Effector memory CD8-positive, alpha-beta T cell (primary cell): Measurements from ENCODE around the gene RNF130.

ENCODE experiments used
- ATAC-seq: fragments of 150-1000 bp; cut with Tn5 transposase; replicated peaks from 2 replicates; pipeline ENCODE4 v1.10.0; 2021; ENCODE audit warnings: mild to moderate bottlenecking, moderate library complexity
- DNase-seq, 3 experiments: peaks; one replicate each; pipeline ENCODE4 v3.0.0; 2021
- H3K27ac Mint-ChIP-seq, 2 donors: one replicate each; pipeline ENCODE4 v1.8.0; 2022; ENCODE audit warnings: mild to moderate bottlenecking in 2 of 2, mixed read lengths in 2 of 2, moderate library complexity in 2 of 2
- H3K27me3 Mint-ChIP-seq, 2 donors: one replicate each; pipeline ENCODE4 v1.8.0; 2022; ENCODE audit warnings: mixed read lengths in 2 of 2
- H3K36me3 Mint-ChIP-seq: one replicate; pipeline ENCODE4 v1.8.0; 2022; ENCODE audit warnings: mild to moderate bottlenecking, moderate library complexity, mixed read lengths; ENCODE audit not compliant: insufficient read depth
- H3K4me1 Mint-ChIP-seq, 2 donors: one replicate each; pipeline ENCODE4 v1.8.0; 2022; ENCODE audit warnings: low read depth in 2 of 2, mixed read lengths in 2 of 2
- H3K4me3 Mint-ChIP-seq, 2 donors: one replicate each; pipeline ENCODE4 v1.8.0; 2022; ENCODE audit warnings: mild to moderate bottlenecking in 2 of 2, mixed read lengths in 2 of 2, moderate library complexity in 2 of 2
- H3K9me3 Mint-ChIP-seq, 2 donors: one replicate each; pipeline ENCODE4 v1.8.0; 2022; ENCODE audit warnings: mixed read lengths in 2 of 2

The RNF130 gene

DNA sequence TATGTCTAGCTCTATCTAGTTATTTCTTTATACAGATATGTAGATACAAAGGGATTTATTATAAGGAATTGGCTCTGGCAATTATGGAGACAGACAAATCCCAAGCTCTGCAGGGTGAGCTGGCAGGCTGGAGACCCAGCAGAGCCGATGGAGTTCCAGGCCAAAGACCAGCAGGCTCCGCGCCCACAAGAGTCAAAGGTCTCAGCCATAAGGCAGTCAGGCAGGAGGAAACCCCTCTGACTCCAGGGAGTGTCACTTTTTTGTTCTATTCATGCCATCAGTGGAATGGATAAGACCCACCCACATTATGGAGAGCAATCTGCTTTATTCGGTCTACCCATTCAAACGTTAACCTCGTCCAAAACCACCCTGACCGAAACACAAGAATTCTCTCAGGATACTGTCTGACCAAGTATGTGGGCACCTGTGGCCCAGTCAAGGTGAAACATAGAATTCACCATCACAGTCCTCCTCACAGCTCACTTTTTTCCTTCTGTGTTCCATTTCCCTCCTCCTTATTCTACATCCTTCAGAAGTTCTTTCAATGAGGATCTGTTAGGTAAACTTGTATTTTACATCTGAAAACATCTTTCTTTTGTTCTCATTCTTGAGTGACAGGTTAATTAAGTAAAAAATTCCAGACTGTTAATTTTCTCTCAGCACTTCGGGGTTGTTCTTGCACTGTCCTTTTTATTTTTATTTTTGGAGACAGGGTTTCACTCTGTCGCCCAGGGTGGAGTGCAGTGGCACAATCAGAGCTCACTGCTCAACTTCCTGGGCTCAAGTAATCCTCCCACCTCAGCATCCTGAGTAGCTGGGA lies 21.2 kb downstream of the RNF130 start:
- Mint-ChIP-seq H3K9me3 (no peaks in the 10 kb centered on the region), H3K4me3 (no peak overlapping the region), H3K36me3 (peaks cover 2% of the 10 kb centered on the region), H3K27ac (no peak overlapping the region), H3K27me3 (no peaks in the 10 kb centered on the region), H3K4me1 (peaks cover 2 to 15% of the 10 kb centered on the region in 2 donors)
- no peak for DNase-seq
- ATAC-seq, result no peak

DNA sequence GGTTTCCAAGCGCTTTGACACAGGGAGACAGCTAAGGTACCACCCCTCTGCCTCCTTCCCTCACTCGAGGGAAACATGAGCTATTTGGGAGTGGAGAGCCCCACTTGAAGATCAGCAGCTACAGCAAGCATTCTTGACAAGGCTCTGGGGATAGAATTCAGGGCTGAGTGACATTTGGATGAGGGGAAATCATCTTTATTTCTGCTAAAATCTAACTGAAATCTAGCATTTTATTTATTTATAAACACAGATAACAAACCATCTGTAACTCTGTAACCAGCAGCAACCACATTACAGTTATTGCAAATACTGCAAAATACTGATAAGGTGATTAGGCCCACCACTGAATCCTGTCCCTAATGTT lies 22.4 kb downstream of the RNF130 start:
- H3K4me1 Mint-ChIP-seq, result peaks cover under 1 to 15% of the 10 kb centered on the region in 2 donors
- no peak for DNase-seq

GRCh38 chr5:180047667-180048066 lies 23.9 kb downstream of the RNF130 start:
- DNase-seq, result no peak
- no peak overlapping the region for H3K4me3 Mint-ChIP-seq
- H3K27me3 Mint-ChIP-seq, result no peaks in the 10 kb centered on the region
- H3K27ac Mint-ChIP-seq, result peak overlapping the region in 1 of 2 donors; percentile 11
- peaks cover 0 to 16% of the 10 kb centered on the region in 2 donors for H3K4me1 Mint-ChIP-seq
- ATAC-seq, result no peak
- no peaks in the 10 kb centered on the region for H3K9me3 Mint-ChIP-seq
- peaks cover 6% of the 10 kb centered on the region for H3K36me3 Mint-ChIP-seq

More for the DNA sequence above, 22.4 kb downstream of the RNF130 start:
- Mint-ChIP-seq H3K36me3 (peaks cover 6% of the 10 kb centered on the region), H3K27ac (no peak overlapping the region), H3K9me3 (no peaks in the 10 kb centered on the region), H3K27me3 (no peaks in the 10 kb centered on the region), H3K4me3 (no peak overlapping the region)
- ATAC-seq, result no peak

GRCh38 chr5:180046656-180047055 lies 24.9 kb downstream of the RNF130 start:
- peaks cover 0 to 13% of the 10 kb centered on the region in 2 donors for H3K4me1 Mint-ChIP-seq
- H3K36me3 Mint-ChIP-seq, result peaks cover 6% of the 10 kb centered on the region
- H3K4me3 Mint-ChIP-seq, result no peak overlapping the region
- H3K27ac Mint-ChIP-seq, result no peak overlapping the region
- H3K27me3 Mint-ChIP-seq, result no peaks in the 10 kb centered on the region
- ATAC-seq, result no peak
- DNase-seq, result no peak
- no peaks in the 10 kb centered on the region for H3K9me3 Mint-ChIP-seq

GRCh38 chr5:180045889-180046499 lies 25.6 kb downstream of the RNF130 start:
- no peak overlapping the region for H3K27ac Mint-ChIP-seq
- peaks cover 2 to 13% of the 10 kb centered on the region in 2 donors for H3K4me1 Mint-ChIP-seq
- no peak for DNase-seq
- no peak for ATAC-seq
- peaks cover 6% of the 10 kb centered on the region for H3K36me3 Mint-ChIP-seq
- H3K4me3 Mint-ChIP-seq, result no peak overlapping the region
- no peaks in the 10 kb centered on the region for H3K9me3 Mint-ChIP-seq
- no peaks in the 10 kb centered on the region for H3K27me3 Mint-ChIP-seq

DNA sequence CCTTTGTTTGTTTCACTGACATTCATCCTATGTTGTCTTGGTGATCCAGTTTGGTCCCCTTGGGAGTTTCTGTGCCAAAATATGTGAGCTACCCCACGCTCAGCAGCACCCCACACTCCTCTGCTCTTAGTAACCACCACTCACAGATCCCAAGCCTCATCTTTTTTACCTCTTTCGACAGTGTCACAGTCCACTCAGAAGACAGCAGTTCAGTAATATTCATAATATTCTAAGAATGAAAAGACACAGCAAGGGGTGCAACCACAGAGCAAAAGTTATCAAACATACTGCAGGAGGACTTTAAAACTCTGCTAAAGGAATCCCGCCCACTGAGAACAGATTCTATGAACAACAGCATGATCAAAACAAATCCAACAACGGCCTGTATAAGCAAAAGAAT lies 28.2 kb downstream of the RNF130 start:
- ATAC-seq (no peak), DNase-seq (no peak)
- H3K9me3 Mint-ChIP-seq, result no peaks in the 10 kb centered on the region
- H3K27me3 Mint-ChIP-seq, result no peaks in the 10 kb centered on the region
- peaks cover 6% of the 10 kb centered on the region for H3K36me3 Mint-ChIP-seq
- H3K4me1 Mint-ChIP-seq, result peaks cover 2 to 9% of the 10 kb centered on the region in 2 donors
- no peak overlapping the region for H3K4me3 Mint-ChIP-seq
- no peak overlapping the region for H3K27ac Mint-ChIP-seq

- Mint-ChIP-seq H3K4me3 (no peak overlapping the region), H3K27ac (no peak overlapping the region), H3K4me1 (peaks cover 2 to 4% of the 10 kb centered on the region in 2 donors), H3K36me3 (peaks cover 9% of the 10 kb centered on the region), H3K27me3 (no peaks in the 10 kb centered on the region), H3K9me3 (no peaks in the 10 kb centered on the region)
- no peak for DNase-seq
- ATAC-seq, result no peak
Observed at GRCh38 chr5:180041301-180042274, 30.0 kb downstream of the RNF130 start.

GRCh38 chr5:180040287-180041214 lies 31.0 kb downstream of the RNF130 start:
- H3K27ac Mint-ChIP-seq, result no peak overlapping the region
- H3K4me3 Mint-ChIP-seq, result no peak overlapping the region
- H3K9me3 Mint-ChIP-seq, result peaks cover 0 to 10% of the 10 kb centered on the region in 2 donors
- peaks cover 2 to 4% of the 10 kb centered on the region in 2 donors for H3K4me1 Mint-ChIP-seq
- ATAC-seq (no peak), DNase-seq (no peak)
- H3K27me3 Mint-ChIP-seq, result no peaks in the 10 kb centered on the region
- peaks cover 7% of the 10 kb centered on the region for H3K36me3 Mint-ChIP-seq

DNA sequence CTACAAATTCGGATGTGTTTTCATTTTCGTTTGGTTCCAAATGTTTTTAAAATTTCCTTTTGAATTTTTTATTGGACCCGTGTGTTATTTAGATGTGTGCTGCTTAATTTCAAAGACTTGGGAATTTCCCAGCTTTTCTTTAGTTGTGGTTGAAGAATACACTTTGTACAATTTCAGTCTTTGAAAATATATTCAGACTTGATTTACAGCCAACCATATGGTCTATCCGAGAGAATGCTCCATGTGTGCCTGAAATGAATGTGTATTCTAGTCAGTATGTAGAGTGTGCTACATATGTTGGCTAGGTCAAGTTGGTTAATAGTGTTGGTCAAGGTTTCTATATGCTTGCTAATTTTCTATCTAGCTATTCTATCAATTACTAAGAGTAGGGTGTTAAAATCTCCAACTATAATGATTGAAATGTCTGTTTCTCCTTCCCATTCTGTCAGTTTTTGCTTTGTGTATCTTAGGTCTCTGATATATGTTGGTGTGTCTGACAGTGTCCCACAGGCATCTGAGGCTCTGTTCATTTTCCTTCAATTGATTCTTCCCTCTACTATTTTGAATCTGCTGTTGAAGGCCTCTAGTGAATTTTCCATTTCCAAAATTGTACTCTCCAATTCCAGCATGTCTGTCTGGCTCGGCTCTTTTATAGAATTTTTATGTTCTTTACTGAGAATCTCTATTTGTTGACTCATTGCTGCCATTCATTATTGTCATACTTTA lies 36.2 kb downstream of the RNF130 start:
- Mint-ChIP-seq H3K4me3 (no peak overlapping the region), H3K36me3 (peaks cover 4% of the 10 kb centered on the region), H3K27ac (no peak overlapping the region)

DNA sequence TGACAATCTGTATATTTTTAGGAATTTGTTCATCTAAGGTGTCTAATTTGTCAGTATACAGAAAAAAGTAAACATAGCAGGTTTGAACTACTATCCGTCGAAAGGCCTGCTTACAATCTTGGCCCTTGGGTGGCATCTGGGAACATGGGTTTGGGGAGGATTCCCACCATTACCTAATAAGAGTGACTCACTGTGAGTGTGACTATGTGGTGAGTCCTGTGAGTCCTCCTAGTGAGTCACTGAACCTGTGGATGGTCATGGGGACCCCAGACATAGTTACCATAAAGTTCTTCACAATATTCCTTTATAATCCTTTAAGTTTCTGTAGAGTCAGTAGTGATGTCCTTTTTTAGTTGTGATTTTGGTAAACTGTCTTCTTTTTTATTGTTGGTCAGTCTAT lies 37.0 kb downstream of the RNF130 start:
- H3K27ac Mint-ChIP-seq, result no peak overlapping the region
- no peaks in the 10 kb centered on the region for H3K27me3 Mint-ChIP-seq
- no peak for DNase-seq
- H3K4me3 Mint-ChIP-seq, result no peak overlapping the region
- ATAC-seq, result no peak
- peaks cover 4% of the 10 kb centered on the region for H3K36me3 Mint-ChIP-seq
- peaks cover 1 to 16% of the 10 kb centered on the region in 2 donors for H3K9me3 Mint-ChIP-seq
- no peaks in the 10 kb centered on the region for H3K4me1 Mint-ChIP-seq

More for the DNA sequence above, 36.2 kb downstream of the RNF130 start:
- H3K4me1 Mint-ChIP-seq, result no peaks in the 10 kb centered on the region
- ATAC-seq (no peak), DNase-seq (no peak)
- no peaks in the 10 kb centered on the region for H3K27me3 Mint-ChIP-seq
- peaks cover 1 to 16% of the 10 kb centered on the region in 2 donors for H3K9me3 Mint-ChIP-seq

DNA sequence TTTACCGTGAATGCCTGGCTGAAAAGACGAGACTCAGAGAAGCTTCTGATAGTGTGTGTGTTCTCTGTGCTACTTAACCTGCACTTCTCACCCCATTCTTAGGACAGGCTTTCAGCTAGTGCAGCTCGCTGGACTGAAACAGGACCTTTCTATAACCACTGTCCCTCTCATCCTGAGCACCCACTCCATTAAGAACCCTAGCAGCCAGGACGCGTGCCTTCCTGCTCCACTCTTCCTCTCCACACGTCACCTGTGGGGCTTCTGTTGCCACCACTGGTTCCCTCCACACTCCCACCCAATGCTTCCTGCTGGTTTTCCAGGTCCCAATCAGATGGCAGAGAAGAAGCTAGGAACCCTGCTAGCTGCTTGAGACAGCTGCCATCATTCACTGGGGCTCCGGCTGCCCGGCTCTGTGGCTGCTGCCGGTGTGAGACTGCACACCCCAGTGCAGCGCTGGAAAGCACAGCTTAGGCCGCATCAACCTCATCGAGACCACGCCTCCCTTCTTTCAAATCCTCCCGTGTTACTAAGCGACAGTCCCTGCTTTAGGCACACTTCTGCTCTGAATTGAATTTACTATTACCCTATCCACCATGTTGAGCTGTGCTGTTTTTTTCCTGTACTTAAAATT lies 44.0 kb downstream of the RNF130 start:
- ATAC-seq (no peak), DNase-seq (no peak)
- H3K27me3 Mint-ChIP-seq, result no peaks in the 10 kb centered on the region
- H3K36me3 Mint-ChIP-seq, result no peaks in the 10 kb centered on the region
- peaks cover 2 to 10% of the 10 kb centered on the region in 2 donors for H3K4me1 Mint-ChIP-seq
- H3K27ac Mint-ChIP-seq, result no peak overlapping the region
- H3K4me3 Mint-ChIP-seq, result no peak overlapping the region
- no peaks in the 10 kb centered on the region for H3K9me3 Mint-ChIP-seq
